H1 (cell line): ENCODE data around the gene ZSWIM6. TPM values are rescaled to one million over a fixed set of nuclear protein-coding genes. Genes with fewer than 3 reads are reported as not detected.

Experiments used
- USF2 ChIP-seq: IDR thresholded peaks from 2 replicates; pipeline ENCODE4 v1.6.1; 2011; ENCODE audit warnings: low read length, improper control_type of control experiment
- polyA plus RNA-seq, 7 experiments: library from polyadenylated mRNA; depleted of rRNA in 3 of 7; stranded (reverse) in 5 of 7; unstranded in 2 of 7; fragments of >200 nt in 5 of 7; fragments of 200-250 nt in 2 of 7; gene quantifications; 1 replicate in 5 of 7; 2 replicates in 1 of 7; 4 replicates in 1 of 7; pipeline versions ENCODE4 v1.2.1 to v1.2.3, GENCODE V29; 2011 to 2013; ENCODE audit warnings: missing spikeins in 2 of 7, mixed read lengths in 2 of 7
- total RNA-seq: library from RNA; stranded (reverse); fragmentation: NEBNext Ultra II Directional; extraction: Animal tissue kit (Norgen Biotek cat#: 25700); gene quantifications from 2 replicates; pipeline ENCODE4 v1.2.1, GENCODE V29; 2021
- TF ChIP-seq, protein P1 (sequence below), 3 experiments: IDR thresholded peaks; 1 replicate in 2 of 3; 2 replicates in 1 of 3; pipeline versions ENCODE4 v1.5.1 to v1.6.1; 2011; ENCODE audit warnings: low read length in 3 of 3, mild to moderate bottlenecking in 3 of 3, inconsistent platforms in 2 of 3, low read depth in 1 of 3, moderate library complexity in 1 of 3; ENCODE audit not compliant: insufficient read depth in 1 of 3; ENCODE audit errors: control extremely low read depth in 1 of 3

The ZSWIM6 gene
- total and polyA plus RNA-seq, 2 of the 8 experiments (the other 6 are each of a cell fraction or from before 2014, with no cell fraction given), result 7.9 to 12.4 TPM

- TF ChIP-seq, protein P1, sequence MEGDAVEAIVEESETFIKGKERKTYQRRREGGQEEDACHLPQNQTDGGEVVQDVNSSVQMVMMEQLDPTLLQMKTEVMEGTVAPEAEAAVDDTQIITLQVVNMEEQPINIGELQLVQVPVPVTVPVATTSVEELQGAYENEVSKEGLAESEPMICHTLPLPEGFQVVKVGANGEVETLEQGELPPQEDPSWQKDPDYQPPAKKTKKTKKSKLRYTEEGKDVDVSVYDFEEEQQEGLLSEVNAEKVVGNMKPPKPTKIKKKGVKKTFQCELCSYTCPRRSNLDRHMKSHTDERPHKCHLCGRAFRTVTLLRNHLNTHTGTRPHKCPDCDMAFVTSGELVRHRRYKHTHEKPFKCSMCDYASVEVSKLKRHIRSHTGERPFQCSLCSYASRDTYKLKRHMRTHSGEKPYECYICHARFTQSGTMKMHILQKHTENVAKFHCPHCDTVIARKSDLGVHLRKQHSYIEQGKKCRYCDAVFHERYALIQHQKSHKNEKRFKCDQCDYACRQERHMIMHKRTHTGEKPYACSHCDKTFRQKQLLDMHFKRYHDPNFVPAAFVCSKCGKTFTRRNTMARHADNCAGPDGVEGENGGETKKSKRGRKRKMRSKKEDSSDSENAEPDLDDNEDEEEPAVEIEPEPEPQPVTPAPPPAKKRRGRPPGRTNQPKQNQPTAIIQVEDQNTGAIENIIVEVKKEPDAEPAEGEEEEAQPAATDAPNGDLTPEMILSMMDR (IDR thresholded peaks at IDR 0.05; ENCODE audit: control extremely low read depth in 1 of 3, insufficient read depth in 1 of 3, low read depth in 1 of 3, low read length in 3 of 3), result no peak
- TF ChIP-seq USF2, result no peak
Measured at GRCh38 chr5:61331407-61332357, at the start of gene ZSWIM6 (continued).
